ENCODE measurements around the gene KIF26B.

KIF26B gene

DNA sequence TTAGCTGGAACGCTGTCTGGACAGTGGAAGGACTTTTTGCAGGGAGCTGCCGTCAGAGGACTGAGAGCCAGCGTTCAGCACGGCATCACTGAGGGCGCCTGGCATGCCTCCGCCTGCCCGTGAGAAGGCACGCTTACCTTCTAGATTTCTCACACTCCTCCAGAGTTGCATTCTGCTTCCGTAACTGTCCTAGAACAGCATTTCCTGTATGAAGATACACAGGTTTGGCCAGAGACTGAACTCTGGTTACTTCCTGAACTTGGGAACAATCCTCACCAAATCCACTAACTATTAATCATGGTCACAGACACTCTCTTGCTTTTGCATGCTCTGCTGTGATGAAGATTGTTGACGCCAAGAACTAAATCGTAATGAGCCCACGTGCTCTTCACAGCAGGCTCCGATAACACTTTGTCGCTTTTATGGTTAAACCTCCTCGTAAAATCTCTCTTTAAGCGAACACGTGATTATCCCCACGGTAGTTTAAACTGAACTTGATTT is 93.5 kb downstream of the KIF26B start:
- H3K4me3 ChIP-seq (replicated peaks; ENCODE audit: low read depth, low read length), result no peak overlapping the region
- TF ChIP-seq, protein P1, sequence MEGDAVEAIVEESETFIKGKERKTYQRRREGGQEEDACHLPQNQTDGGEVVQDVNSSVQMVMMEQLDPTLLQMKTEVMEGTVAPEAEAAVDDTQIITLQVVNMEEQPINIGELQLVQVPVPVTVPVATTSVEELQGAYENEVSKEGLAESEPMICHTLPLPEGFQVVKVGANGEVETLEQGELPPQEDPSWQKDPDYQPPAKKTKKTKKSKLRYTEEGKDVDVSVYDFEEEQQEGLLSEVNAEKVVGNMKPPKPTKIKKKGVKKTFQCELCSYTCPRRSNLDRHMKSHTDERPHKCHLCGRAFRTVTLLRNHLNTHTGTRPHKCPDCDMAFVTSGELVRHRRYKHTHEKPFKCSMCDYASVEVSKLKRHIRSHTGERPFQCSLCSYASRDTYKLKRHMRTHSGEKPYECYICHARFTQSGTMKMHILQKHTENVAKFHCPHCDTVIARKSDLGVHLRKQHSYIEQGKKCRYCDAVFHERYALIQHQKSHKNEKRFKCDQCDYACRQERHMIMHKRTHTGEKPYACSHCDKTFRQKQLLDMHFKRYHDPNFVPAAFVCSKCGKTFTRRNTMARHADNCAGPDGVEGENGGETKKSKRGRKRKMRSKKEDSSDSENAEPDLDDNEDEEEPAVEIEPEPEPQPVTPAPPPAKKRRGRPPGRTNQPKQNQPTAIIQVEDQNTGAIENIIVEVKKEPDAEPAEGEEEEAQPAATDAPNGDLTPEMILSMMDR (IDR thresholded peaks at IDR 0.05; ENCODE audit: low read depth, low read length, missing control alignments), result no peak
- no peak for DNase-seq (ENCODE audit: extremely low read depth, low read depth)

DNA sequence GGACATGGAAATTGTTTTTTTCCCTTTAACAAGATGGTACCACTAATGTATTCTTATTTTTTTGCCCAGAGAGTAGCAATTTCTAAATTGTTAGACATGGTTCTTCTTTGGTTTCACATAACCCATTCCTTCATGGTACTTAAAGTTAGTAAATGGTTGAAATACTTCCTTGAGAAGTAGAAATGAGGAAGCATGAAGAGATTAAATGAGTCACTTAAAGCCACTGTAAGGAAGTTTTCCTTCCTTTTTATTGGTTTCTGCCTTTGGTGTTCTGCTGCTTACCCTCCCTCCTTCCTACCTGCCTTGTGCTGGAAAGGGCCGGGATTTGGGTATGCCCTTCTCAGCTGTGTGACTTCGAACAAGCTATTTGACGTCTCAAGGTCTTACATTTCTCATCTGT is 101.0 kb downstream of the KIF26B start:
- DNase-seq (ENCODE audit: extremely low read depth, low read depth), result no peak
- H3K4me3 ChIP-seq (replicated peaks; ENCODE audit: low read depth, low read length), result no peak overlapping the region

DNA sequence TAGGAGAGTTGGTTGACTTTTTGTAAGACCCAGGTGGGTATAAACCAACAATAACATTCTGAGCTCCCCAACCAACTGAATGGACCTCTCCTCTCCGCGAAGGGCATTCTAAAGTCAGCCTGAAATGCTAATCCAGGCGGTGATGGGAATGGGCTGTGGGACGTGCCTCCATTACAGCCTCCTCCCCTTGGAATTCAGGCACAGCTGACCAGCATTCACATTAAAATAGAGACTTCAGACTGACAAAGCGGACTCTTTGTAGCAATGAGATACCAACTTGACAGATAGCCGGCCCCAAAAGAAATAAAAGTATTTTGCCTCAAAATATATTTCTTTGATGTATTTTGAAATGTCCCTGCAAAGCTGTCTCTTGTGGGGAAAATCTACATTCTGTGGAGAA is 101.7 kb downstream of the KIF26B start:
- no peak for DNase-seq (ENCODE audit: extremely low read depth, low read depth)
- H3K4me3 ChIP-seq (replicated peaks; ENCODE audit: low read depth, low read length), result no peak overlapping the region
- TF ChIP-seq, protein P1 (IDR thresholded peaks at IDR 0.05; ENCODE audit: low read depth, low read length, missing control alignments), result no peak

More for the DNA sequence above, 101.0 kb downstream of the KIF26B start:
- TF ChIP-seq, protein P1 (IDR thresholded peaks at IDR 0.05; ENCODE audit: low read depth, low read length, missing control alignments), result no peak

DNA sequence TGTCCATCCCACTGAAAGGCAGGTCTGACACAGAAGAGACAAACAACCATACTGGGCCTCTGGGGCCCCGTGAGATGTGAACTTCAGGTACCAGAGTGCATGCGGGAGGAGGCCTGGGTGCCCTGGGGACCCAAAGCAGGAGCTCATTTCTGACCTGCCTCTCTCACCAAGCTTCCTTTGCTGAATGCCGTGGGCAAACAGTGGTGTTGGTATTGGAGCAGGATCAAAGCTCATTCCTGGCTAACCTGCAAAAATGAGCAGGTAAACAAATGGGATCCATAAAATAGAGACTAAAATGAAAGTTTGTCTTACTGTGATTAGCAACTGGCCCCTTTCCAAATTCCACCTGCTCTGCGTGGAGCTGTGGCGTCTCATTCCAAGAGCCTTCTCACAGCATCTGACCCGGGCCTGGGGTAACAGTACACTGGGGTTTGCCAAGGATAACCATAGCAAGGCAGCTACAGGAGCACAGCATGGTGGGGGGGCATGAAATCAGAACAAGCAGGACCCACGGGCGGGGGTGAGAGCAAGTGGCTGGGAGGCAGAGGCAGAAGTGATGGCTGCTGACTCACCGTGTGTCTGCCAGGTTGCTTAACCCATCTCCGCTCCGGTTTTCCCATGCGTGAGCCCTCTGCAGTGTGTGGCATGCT is 103.6 kb downstream of the KIF26B start:
- TF ChIP-seq, protein P1 (IDR thresholded peaks at IDR 0.05; ENCODE audit: low read depth, low read length, missing control alignments), result no peak
- H3K4me3 ChIP-seq (replicated peaks; ENCODE audit: low read depth, low read length), result no peak overlapping the region
- DNase-seq (ENCODE audit: extremely low read depth, low read depth), result no peak

DNA sequence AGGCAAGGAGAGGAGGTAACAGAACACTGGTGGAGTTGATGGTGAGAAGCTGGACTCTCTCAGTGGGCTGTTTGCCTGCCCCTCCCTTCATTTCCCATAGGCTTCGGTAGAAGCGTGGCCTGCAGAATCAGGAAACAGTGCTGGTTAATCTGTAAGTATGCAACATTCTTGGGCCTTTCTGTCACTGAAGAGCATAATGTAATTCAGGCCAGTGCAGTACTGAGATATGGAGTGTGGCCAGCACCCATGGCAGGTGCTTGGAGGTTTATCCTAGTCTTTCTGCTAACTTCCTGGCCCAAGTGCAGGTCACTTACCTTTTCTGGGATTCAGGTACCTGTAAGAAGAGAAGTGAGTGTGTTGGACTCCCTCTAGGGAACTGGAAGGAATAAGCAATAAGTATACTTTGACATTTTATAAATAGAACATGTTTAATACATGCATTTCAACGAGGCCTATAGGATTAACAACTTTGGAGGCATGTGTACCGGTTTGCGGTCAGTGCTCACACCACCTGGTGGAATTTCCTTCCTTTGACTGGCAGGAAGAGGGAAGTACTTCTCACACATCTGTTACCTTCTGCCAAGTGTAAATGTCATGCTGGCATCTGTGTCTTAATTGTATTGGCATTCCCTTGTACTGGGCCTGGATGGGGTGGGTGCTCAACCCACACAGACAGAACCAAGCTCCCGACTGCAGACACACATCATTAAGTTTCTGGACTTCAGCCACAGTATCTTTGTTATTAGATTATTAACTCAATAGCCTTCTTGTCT is 105.5 kb downstream of the KIF26B start:
- no peak for DNase-seq (ENCODE audit: extremely low read depth, low read depth)
- TF ChIP-seq, protein P1 (IDR thresholded peaks at IDR 0.05; ENCODE audit: low read depth, low read length, missing control alignments), result no peak
- no peak overlapping the region for H3K4me3 ChIP-seq (replicated peaks; ENCODE audit: low read depth, low read length)

DNA sequence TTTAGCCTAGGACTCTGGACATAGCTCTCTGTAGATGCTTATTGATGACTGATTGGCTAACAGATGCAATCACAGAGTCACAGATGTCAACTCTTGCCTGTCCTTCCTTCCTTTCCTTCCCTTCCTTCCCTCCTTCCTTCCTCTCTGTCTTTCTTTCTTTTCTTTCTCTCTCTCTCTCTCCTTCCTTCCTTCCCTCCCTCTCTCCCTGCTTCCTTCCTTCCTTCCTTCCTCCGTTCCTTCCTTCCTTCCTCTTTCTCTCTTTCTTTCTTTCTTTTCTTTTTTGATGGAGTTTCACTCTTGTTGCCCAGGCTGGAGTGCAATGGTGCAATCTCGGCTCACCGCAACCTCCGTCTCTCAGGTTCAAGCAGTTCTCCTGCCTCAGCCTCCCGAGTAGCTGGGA is 106.1 kb downstream of the KIF26B start:
- no peak for DNase-seq (ENCODE audit: extremely low read depth, low read depth)
- TF ChIP-seq, protein P1 (IDR thresholded peaks at IDR 0.05; ENCODE audit: low read depth, low read length, missing control alignments), result no peak
- H3K4me3 ChIP-seq (replicated peaks; ENCODE audit: low read depth, low read length), result no peak overlapping the region

Data from HFF-Myc (cell line).